SKM-1 treated with dmso at 0.1 percent for 144 hours (cell line): ENCODE results near the gene LSM10.

Experiments used
- DNase-seq: peaks from one replicate; lab custom pipeline; 2025; ENCODE audit not compliant: unreplicated experiment; lab: John Stamatoyannopoulos, UW

LSM10 gene

DNA sequence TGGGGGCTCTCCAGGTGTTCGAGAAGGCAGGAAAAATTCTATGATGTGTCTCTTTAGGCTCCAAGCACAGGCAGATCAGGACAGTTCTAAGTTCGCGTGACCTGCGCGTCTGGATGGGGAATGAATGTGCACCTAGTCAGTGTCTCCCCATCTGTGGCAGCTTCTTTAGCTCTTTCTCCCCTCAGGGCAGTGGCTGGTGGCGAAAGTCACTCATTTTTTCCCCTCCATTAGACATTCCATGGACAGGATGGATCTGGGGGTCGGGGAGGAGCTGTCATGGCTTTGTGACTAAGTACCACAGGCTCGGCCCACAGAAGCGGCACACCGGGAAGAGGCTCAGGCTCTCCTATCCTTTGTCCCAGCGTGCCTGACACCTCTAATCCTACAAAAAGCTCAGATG is 43.2 kb downstream of the LSM10 start:
- DNase-seq = no peak

- no peak for DNase-seq
These were observed 44.5 kb downstream of the LSM10 start for GRCh38 chr1:36352910-36353878.

DNA sequence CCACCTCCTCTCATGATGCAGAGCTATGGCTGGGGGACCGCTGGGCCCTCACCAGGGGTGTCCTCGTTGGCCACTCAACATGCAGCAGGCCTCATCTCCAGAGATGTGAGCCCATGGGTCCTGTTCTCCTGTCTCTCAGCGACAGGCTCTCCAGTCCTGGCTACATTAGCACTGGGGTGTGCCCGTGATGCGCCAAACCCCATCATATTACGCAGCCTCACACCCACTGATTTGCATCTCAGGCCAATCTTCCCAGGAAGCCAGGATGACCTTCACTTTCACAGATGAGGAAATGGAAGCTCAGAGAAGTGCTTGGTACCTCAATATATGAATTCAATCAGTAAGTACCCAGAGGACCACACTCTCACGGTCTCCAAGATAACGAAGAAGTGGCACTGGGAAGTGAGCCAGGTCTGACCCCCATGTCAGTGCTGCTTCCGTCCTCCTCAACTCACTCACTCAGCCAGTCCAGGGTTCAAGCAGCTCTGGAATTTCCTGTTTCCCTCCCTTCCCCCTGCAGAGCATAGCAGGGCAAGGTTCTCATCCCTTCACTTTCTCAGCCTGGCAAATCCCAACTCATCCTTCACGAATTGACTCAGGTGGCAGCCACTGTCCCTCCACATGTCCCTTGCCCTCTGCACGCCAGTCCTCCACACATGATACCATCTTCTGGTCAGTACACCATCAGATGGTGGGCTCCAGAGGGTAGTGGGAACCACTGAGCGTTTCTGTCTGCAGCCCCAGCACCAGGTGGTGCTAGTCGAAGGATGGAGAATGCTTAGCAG is 45.4 kb downstream of the LSM10 start:
- DNase-seq = no peak

GRCh38 chr1:36351227-36351977 is 46.3 kb downstream of the LSM10 start:
- no peak for DNase-seq

DNA sequence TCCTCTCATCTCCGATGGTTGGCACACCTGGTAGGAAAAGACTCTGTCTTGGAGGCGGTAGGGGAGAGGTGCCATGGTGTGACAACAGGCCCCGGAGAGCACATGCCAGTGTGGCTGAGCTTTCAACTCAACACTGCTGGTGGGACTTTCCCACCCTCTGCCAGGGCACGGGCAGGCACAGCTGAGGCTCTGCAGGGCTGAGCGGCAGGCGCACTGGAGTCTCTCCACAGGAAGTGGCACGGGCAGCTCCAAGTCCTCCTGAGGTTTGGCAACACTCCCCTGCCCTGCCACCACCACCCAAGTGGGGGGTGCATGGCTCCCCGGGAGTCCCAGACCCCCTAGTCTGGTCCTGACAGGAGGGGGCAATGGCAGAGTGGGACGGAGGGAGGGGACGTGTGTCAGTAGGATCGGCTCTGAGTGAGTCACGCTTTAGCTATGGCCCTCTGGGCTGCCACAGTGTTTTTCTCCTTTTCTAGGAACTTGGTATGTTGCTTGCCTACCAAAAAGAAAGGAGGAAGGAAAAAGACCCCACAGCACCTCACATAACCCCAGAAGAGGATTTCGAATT is 47.0 kb downstream of the LSM10 start:
- no peak for DNase-seq

- DNase-seq = no peak
These were observed 47.9 kb downstream of the LSM10 start for GRCh38 chr1:36349839-36350238.

DNA sequence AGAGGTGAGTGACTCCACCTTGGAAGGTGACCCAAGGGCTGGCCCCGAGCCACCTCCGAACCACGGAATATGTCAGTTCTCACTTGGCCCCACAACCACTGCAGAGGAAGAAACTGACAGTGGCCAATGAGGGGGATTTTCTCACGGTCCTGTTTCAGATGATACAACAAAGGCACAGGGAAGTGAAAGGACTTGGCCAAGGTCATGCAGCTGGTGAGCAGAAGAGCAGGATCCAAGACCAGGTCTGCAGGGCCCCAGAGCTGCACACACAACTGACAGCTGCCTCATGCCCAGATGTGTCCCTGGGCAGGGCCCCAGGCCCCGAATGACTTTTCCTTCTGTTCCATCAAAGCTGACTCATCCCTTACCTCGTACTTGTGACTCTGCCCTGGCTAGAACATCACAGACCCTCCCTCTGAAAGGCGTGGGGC is 48.5 kb downstream of the LSM10 start:
- DNase-seq = no peak

DNA sequence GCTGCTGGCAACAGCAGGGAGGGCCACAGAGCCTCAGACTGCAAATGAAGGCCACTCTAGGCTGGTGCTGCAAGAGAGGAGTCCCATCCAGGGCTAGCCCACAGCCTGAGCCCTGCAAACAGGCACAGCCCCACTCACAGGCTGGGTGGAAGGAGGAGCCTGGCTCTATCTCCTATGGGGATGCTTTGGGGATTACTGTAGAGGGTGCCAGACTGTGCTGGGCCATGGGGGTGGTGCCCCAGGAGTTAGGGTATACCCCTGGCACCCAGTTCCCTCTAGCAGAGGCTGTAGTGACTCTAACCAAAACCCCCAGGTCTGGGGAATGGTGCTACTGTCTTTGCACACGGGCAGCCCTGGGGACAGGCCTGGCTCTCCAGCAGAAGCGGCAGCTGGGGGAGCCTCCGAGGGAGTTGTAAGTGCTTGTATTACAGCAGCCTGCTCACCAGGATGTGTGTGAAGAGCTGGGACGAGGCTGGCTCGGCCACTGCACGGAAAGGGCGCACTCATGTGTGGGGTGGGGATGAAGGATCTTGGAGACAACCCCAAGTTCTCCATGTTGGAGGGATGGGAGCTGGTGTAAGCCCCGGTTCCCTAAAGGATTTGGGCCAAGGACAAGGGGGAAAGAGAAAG is 50.9 kb downstream of the LSM10 start:
- DNase-seq = no peak

GRCh38 chr1:36345353-36345752 is 52.4 kb downstream of the LSM10 start:
- DNase-seq = no peak

DNA sequence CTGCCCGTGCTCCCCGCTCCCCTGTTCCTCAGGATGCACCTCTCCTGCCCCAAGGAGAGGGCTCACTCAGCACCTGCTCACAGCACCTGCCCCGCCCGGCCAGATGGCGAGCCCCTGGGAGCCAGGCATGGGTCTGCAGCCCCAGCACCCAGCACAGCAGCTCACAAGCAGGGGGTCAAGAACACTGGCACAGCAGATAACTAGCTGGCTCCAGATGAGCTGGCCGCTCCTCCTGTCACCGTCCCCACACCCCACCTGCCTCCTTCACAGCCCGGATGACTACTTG is 53.4 kb downstream of the LSM10 start:
- DNase-seq = no peak

- no peak for DNase-seq
These were observed 53.9 kb downstream of the LSM10 start for GRCh38 chr1:36343651-36344394.
